Fibroblast of pulmonary artery (primary cell): Measurements from ENCODE around the gene FBXO36.

Experiments
- DNase-seq: peaks from one replicate; pipeline ENCODE4 v3.0.0-alpha.2; 2010; ENCODE audit warnings: low read depth
- H3K4me3 ChIP-seq: replicated peaks from 2 replicates; pipeline ENCODE4 v1.5.1; 2011; ENCODE audit warnings: low read depth, mild to moderate bottlenecking, control low read depth, low read length, moderate library complexity
- TF ChIP-seq, protein P1 (sequence below): IDR thresholded peaks from 2 replicates; pipeline ENCODE4 v1.5.1; 2011; ENCODE audit warnings: mild to moderate bottlenecking, control low read depth, low read length, inconsistent platforms; ENCODE audit errors: missing control alignments

FBXO36 gene

DNA sequence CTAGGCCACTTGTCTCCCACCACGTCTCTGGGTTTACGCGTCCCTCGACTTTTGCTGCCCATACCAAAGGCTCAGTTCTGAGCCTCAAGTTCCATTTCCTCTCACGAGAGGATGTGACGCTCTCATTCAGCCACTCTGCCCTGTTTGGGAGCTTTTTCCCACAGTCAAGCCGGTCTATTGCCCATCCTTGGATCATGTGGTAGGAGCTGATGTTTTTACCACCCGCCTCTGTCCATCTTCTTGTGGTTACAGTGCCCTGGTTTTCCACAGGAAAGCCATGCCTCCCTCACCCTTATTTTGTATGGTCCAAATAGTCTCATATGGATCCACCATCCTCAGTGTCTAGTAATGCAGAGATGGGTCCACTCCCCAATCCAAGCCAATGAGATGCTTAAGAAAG is 20.4 kb downstream of the FBXO36 start:
- TF ChIP-seq, protein P1, sequence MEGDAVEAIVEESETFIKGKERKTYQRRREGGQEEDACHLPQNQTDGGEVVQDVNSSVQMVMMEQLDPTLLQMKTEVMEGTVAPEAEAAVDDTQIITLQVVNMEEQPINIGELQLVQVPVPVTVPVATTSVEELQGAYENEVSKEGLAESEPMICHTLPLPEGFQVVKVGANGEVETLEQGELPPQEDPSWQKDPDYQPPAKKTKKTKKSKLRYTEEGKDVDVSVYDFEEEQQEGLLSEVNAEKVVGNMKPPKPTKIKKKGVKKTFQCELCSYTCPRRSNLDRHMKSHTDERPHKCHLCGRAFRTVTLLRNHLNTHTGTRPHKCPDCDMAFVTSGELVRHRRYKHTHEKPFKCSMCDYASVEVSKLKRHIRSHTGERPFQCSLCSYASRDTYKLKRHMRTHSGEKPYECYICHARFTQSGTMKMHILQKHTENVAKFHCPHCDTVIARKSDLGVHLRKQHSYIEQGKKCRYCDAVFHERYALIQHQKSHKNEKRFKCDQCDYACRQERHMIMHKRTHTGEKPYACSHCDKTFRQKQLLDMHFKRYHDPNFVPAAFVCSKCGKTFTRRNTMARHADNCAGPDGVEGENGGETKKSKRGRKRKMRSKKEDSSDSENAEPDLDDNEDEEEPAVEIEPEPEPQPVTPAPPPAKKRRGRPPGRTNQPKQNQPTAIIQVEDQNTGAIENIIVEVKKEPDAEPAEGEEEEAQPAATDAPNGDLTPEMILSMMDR: no peak
- DNase-seq: no peak
- H3K4me3 ChIP-seq: no peak overlapping the region

DNA sequence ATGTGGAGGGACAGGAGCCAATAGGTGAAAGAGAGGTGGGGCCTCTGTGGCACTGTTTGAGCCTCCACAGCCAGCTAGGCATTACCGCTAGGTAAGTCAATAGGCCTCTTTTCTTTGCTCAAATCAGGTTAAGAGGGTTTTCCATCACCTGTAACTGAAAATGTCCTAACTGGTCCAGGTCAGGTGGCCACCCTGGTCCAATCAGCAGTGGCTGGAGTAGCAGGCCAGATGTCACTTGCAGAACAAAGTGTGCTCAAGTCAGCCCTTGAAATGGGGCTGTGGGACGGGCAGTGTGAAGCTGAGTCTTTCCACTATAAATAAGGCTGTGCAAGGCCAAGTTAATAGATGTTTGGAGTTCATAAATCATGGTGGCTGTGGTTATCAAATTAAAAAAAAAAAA is 20.9 kb downstream of the FBXO36 start:
- TF ChIP-seq, protein P1: no peak
- DNase-seq: no peak
- no peak overlapping the region for H3K4me3 ChIP-seq

DNA sequence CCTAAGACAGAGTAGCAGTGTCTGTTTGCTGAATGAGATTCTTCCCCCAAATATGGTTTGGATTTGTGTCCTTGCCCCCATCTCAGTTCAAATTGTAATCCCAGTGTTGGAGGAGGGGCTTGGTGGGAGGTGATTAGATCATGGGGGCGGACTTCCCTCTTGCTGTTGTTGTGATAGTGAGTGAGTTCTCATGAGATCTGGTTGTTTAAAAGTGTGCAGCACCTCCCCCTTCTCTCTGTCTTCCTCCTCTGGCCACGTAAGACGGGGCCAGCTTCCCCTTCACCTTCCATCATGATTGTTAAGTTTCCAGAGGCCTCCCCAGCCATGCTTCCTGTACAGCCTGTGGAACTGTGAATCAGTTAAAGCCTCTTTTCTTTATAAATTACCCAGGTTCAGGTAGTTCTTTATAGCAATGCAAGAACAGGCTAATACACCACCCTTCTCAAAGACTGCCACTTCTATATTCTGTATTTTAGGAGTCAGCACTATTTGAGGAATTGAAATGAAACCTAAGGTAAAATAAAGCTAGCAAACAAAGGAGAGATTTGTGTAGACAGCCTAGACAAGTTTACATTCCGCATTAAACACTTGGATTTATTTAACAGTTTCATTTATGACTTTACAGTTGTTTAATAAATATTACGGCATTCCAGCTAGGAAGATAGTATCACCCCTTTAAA is 21.6 kb downstream of the FBXO36 start:
- H3K4me3 ChIP-seq: no peak overlapping the region
- peak; percentile 4 for DNase-seq
- TF ChIP-seq, protein P1: no peak

DNA sequence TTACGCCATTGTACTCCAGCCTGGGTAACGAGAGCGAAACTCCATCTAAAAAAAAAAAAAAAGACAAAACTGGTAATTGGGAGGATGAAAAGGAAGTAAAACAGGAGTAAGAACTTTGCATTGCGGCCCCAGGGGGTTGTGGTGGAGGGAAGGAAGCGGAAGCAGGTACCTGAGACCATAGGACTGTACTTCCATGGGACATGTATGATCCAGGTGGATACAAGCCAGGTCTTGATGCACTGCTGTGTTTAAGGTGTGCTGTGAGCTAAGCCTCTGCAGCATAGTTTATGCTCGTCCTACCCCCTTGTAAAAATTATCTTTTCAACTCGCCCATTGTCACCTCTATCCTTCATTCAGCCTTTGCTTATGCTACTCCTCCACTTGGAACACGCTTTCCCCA is 23.7 kb downstream of the FBXO36 start:
- H3K4me3 ChIP-seq: no peak overlapping the region
- TF ChIP-seq, protein P1: no peak
- DNase-seq: no peak

DNA sequence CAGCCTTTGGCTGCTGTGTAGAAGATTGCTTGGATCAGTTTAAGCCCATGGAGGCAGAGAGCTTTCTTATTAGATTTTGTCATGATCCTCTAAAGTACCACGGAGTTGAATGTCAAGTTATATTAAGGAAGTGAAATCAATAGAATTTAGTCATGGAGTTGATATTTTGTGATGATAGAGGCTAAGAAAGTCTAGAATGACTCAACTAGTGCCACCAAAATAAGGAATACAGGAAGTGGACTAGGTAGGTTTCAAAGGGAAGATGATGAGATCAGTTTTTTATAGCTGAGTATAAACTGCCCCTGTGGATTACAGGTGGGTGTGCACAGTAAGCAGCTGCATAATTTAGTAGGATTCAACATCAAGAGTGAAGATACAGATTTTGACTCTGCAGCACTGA is 25.2 kb downstream of the FBXO36 start:
- H3K4me3 ChIP-seq: no peak overlapping the region
- DNase-seq: no peak
- TF ChIP-seq, protein P1: no peak

DNA sequence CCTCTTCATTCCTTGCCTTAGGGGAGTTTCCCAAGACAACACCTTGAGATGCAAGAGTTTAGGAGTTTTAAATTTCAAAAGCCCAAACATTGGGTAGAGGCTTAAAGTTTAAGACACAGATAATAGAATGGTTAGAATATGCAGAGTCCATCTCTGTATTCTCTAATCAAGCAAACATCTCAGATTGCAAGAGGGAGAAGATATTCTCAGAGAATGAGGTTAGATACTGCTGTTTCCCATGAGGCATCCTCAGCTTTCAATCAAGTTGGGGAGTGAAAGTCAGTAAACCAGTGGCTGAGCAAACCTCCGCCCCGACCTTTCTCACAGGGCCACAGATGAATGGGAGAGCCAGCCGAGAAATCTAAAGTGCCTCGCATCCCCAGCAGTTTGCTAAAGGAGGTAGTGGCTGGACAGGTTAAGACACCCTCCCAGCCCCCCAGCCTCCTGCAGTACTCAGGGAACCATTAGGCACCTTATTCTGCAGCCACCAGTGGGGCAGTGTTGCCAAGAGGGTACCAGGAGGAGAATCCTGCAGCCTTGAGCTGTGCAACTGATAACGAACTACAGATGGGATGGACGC is 30.0 kb downstream of the FBXO36 start:
- H3K4me3 ChIP-seq: no peak overlapping the region
- TF ChIP-seq, protein P1: no peak
- no peak for DNase-seq

DNA sequence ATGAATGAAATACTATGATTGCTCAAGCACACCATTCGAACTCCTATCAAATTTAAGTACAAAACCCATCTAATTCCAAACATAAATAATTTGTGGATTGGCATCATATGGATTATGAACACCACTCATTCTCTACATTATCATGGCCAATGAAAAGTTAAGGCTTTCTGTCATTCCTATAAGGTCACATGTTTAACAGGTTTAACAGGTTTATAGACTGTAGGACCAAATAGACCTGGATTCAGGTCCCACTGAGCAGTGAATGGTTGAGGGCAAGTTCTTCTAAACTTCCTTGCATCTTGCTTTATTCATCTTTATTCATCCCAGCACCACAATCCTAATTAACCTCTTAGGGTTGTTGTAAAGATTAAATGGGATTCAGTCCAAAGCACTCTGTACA is 33.4 kb downstream of the FBXO36 start:
- TF ChIP-seq, protein P1: no peak
- DNase-seq: no peak
- no peak overlapping the region for H3K4me3 ChIP-seq
